ENCODE measurements around the gene MDK. TPM values are rescaled to one million over a fixed set of nuclear protein-coding genes. Genes with fewer than 3 reads are reported as not detected.

MDK gene
- total RNA-seq, 1 experiment from 2014 or later, result 286 TPM

- TF ChIP-seq REST (IDR thresholded peaks at IDR 0.05; ENCODE audit: low read depth), result no peak
- no peak for TF ChIP-seq ELF1 (IDR thresholded peaks at IDR 0.05; ENCODE audit: borderline replicate concordance, low read depth)
- TF ChIP-seq JUND (IDR thresholded peaks at IDR 0.05), result no peak
Measured at GRCh38 chr11:46363031-46363407, 18.4 kb upstream of the MDK start (continued).

- H3K27ac ChIP-seq (ENCODE audit: low read depth, low read length), result peak overlapping the region; percentile 47
- peak; percentile 52 for DNase-seq (ENCODE audit: low read depth, low spot score)
- H3K4me2 ChIP-seq (ENCODE audit: low read length), result peak overlapping the region; percentile 64
- H3K9me3 ChIP-seq (ENCODE audit: control insufficient read depth in 1 of 2, insufficient read depth in 1 of 2, low read depth in 1 of 2, low read length in 2 of 2), result no peaks in the 10 kb centered on the region
- ChIA-PET POLR2A (no interaction called here), RAD21 (ENCODE audit: low non-redundant PET in 1 of 2, low total read pairs in 2 of 2, uncharacterized antibody in 2 of 2, unreplicated experiment in 2 of 2) (no interaction called here), CTCF (interaction anchor here (1.0 to 1.6 kb wide), 4 partner anchors 9 to 191 kb away, joined by 3 to 7 read pairs (median 4); no protein-coding TSS in a partner anchor)
- peak overlapping the region in 1 of 2 experiments; percentile 16; a peak in 1 of 4 replicates for H3K4me3 ChIP-seq (replicated peaks in 1 of 2; ENCODE audit: low read depth in 1 of 2, low read length in 2 of 2)
- intact Hi-C loops (cut with micrococcal nuclease), result no loop called here
- BruUV-seq (replicated peaks), result no TSS peak
- H2AFZ ChIP-seq (ENCODE audit: low read depth, low read length, poor library complexity, severe bottlenecking), result no peak overlapping the region
- peak overlapping the region; percentile 52; the same call in 1 of the 2 replicates for H3K9ac ChIP-seq (ENCODE audit: low read length)
- peaks cover 2 to 3% of the 10 kb centered on the region in 2 experiments; a peak in 2 of 4 replicates for H3K36me3 ChIP-seq (ENCODE audit: control insufficient read depth in 1 of 2, insufficient read depth in 2 of 2, low read length in 2 of 2)
- no peaks in the 10 kb centered on the region for H3K9me2 ChIP-seq (ENCODE audit: insufficient read depth)
- H3K79me2 ChIP-seq (ENCODE audit: insufficient read depth, low read length), result peaks cover 43% of the 10 kb centered on the region
- peak; percentile 79 for ATAC-seq
- no peaks in the 10 kb centered on the region for H3K27me3 ChIP-seq (ENCODE audit: insufficient read depth, low read length)
- no peaks in the 10 kb centered on the region for H4K20me1 ChIP-seq (ENCODE audit: insufficient read depth)
- peaks cover 20 to 51% of the 10 kb centered on the region in 2 experiments for H3K4me1 ChIP-seq (ENCODE audit: control insufficient read depth in 1 of 2, insufficient read depth in 2 of 2, low read length in 2 of 2)
- no peak for TF ChIP-seq TCF7L2 (IDR thresholded peaks at IDR 0.05; ENCODE audit: borderline replicate concordance, extremely low read depth, insufficient read depth, insufficient read length)
- TF ChIP-seq POLR2A (IDR thresholded peaks at IDR 0.05; ENCODE audit: borderline replicate concordance, extremely low read depth, insufficient read depth, insufficient read length), result no peak
- TF ChIP-seq EZH2phosphoT487 (IDR thresholded peaks at IDR 0.05; ENCODE audit: borderline replicate concordance), result no peak
- TF ChIP-seq CTCF (IDR thresholded peaks at IDR 0.05 in 2 of 3, conservative IDR thresholded peaks at IDR 0.05 in 1 of 3; ENCODE audit: borderline replicate concordance in 1 of 3, insufficient read depth in 1 of 3, low read depth in 2 of 3, low read length in 2 of 3), result peak in 1 of 3 experiments; percentile 44; a peak in 2 of 6 replicates
- peak; percentile 96 for TF ChIP-seq SIN3A (IDR thresholded peaks at IDR 0.05; ENCODE audit: low read depth)
- peak; percentile 70; the same call in 1 of the 2 replicates for TF ChIP-seq SP1 (IDR thresholded peaks at IDR 0.05; ENCODE audit: low read depth)
- no peak for TF ChIP-seq SRF (IDR thresholded peaks at IDR 0.05; ENCODE audit: low read depth)
- no peak for TF ChIP-seq ELF1 (IDR thresholded peaks at IDR 0.05; ENCODE audit: borderline replicate concordance, low read depth)
- TF ChIP-seq RAD21 (IDR thresholded peaks at IDR 0.05; ENCODE audit: low read depth), result no peak
- TF ChIP-seq ZBTB33 (IDR thresholded peaks at IDR 0.05; ENCODE audit: extremely low read depth, insufficient replicate concordance, low read length), result peak; percentile 40
- no peak for TF ChIP-seq REST (IDR thresholded peaks at IDR 0.05; ENCODE audit: low read depth)
Measured at GRCh38 chr11:46363455-46364005, 17.9 kb upstream of the MDK start.
